ENCODE data around the gene CCDC187. TPM values are rescaled to one million over a fixed set of nuclear protein-coding genes. Genes with fewer than 3 reads are reported as not detected.
A peak's percentile ranks its signal among the peaks of the same experiment; 100 is the strongest.

The CCDC187 gene
- total RNA-seq, 1 donor from 2014 or later: 0.69 TPM

- DNase-seq (no peak), ATAC-seq (ENCODE audit: low read depth) (no peak)
- no peak for TF ChIP-seq CTCF (IDR thresholded peaks at IDR 0.05)
- Mint-ChIP-seq H3K4me1 (peaks cover 21% of the 10 kb centered on the region), H3K9me3 (no peaks in the 10 kb centered on the region), H3K27me3 (peaks cover 11% of the 10 kb centered on the region), H3K4me3 (no peak overlapping the region), H3K36me3 (ENCODE audit: low read depth) (no peaks in the 10 kb centered on the region), H3K27ac (no peak overlapping the region)
- intact Hi-C loops (cut with micrococcal nuclease): no loop called here
- POLR2A ChIA-PET: no interaction called here
- CTCF ChIA-PET: interaction anchor here (1.4 to 4.8 kb wide), 2 partner anchors 11 to 117 kb away, joined by 3 to 50 read pairs; no protein-coding TSS in a partner anchor
Measured at GRCh38 chr9:136285501-136286358, 18.2 kb downstream of the CCDC187 start.

- Mint-ChIP-seq H3K27me3 (peaks cover 11% of the 10 kb centered on the region), H3K9me3 (no peaks in the 10 kb centered on the region), H3K4me3 (no peak overlapping the region), H3K36me3 (ENCODE audit: low read depth) (no peaks in the 10 kb centered on the region), H3K4me1 (peaks cover 21% of the 10 kb centered on the region), H3K27ac (no peak overlapping the region)
- ChIA-PET CTCF (interaction anchor here (2.0 to 4.8 kb wide), 2 partner anchors 116 to 152 kb away, joined by 7 to 50 read pairs; no protein-coding TSS in a partner anchor), POLR2A (no interaction called here)
- no peak for TF ChIP-seq CTCF (IDR thresholded peaks at IDR 0.05)
- DNase-seq (no peak), ATAC-seq (ENCODE audit: low read depth) (no peak)
- intact Hi-C loops (cut with micrococcal nuclease): no loop called here
Measured at GRCh38 chr9:136284951-136285350, 18.9 kb downstream of the CCDC187 start.

- Mint-ChIP-seq H3K36me3 (ENCODE audit: low read depth) (no peaks in the 10 kb centered on the region), H3K27ac (no peak overlapping the region), H3K4me3 (no peak overlapping the region), H3K27me3 (peaks cover 11% of the 10 kb centered on the region), H3K9me3 (no peaks in the 10 kb centered on the region), H3K4me1 (peaks cover 21% of the 10 kb centered on the region)
- intact Hi-C loops (cut with micrococcal nuclease): no loop called here
- CTCF ChIA-PET: interaction anchor here (1.3 to 4.8 kb wide), 5 partner anchors 17 to 151 kb away, joined by 3 to 50 read pairs (median 7); no protein-coding TSS in a partner anchor
- DNase-seq (no peak), ATAC-seq (ENCODE audit: low read depth) (no peak)
- no peak for TF ChIP-seq CTCF (IDR thresholded peaks at IDR 0.05)
- POLR2A ChIA-PET: interaction anchor here (2.0 to 2.3 kb wide), 2 partner anchors 59 to 114 kb away, joined by 7 to 9 read pairs; no protein-coding TSS in a partner anchor
Measured at GRCh38 chr9:136284311-136284710, 19.6 kb downstream of the CCDC187 start.

- no peaks in the 10 kb centered on the region for H3K9me3 Mint-ChIP-seq
- ChIA-PET CTCF (interaction anchor here (0.7 to 4.8 kb wide), 12 partner anchors 16 to 178 kb away, joined by 3 to 50 read pairs (median 4); no protein-coding TSS in a partner anchor), POLR2A (interaction anchor here (0.9 to 2.3 kb wide), 6 partner anchors 16 to 188 kb away, joined by 3 to 9 read pairs (median 5); no protein-coding TSS in a partner anchor)
- peak overlapping the region; percentile 65 for H3K27ac Mint-ChIP-seq
- intact Hi-C loops (cut with micrococcal nuclease): loop anchor here (1.0 to 2.0 kb wide), 7 partner anchors 16 to 316 kb away; no protein-coding TSS in a partner anchor
- H3K4me1 Mint-ChIP-seq: peaks cover 21% of the 10 kb centered on the region
- peak; percentile 86 for ATAC-seq (ENCODE audit: low read depth)
- DNase-seq: peak; percentile 79
- H3K4me3 Mint-ChIP-seq: peak overlapping the region; percentile 79
- no peak for TF ChIP-seq CTCF (IDR thresholded peaks at IDR 0.05)
- no peaks in the 10 kb centered on the region for H3K36me3 Mint-ChIP-seq (ENCODE audit: low read depth)
- H3K27me3 Mint-ChIP-seq: peaks cover 11% of the 10 kb centered on the region
Measured at GRCh38 chr9:136283291-136284235, 20.3 kb downstream of the CCDC187 start.

All from activated B cell treated with CpG ODN at 0.5 μM for 24 hours (primary cell).